ENCODE measurements around the gene DPPA2.

DNA sequence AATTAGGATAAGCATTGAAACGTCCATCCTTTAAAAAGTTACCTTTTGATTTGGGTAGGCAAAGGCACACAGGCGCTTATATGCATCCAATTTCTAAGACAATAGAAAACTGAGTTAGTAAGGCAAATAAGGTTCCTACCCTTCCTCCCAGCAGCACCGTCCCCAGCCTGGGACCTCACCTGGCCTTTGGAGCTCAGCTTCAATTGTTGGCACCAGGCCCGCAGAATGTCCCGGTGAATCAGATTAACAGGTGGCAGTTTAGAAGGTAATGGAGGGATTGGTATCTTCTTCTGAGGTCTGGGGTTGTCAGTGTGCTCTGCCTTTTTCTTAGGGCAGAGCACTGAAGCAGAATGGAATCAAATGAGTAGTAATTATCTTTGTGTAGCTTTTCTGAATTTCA is 15.4 kb upstream of the DPPA2 start:
- no peak for TF ChIP-seq EP300 (IDR thresholded peaks at IDR 0.05; ENCODE audit: borderline replicate concordance)
- TF ChIP-seq FOXM1 (IDR thresholded peaks at IDR 0.05; ENCODE audit: borderline replicate concordance, low read depth) = no peak
- no peak for TF ChIP-seq TCF12 (IDR thresholded peaks at IDR 0.05; ENCODE audit: low read depth)
- TF ChIP-seq MAX (IDR thresholded peaks at IDR 0.05) = no peak
